LoVo (cell line): Measurements from ENCODE around the gene SPIN1.
A peak's percentile ranks its signal among the peaks of the same experiment; 100 is the strongest.

Experiments
- DNase-seq: peaks from one replicate; pipeline ENCODE4 v3.0.0-alpha.2; 2016; ENCODE audit warnings: low spot score

The SPIN1 gene

DNA sequence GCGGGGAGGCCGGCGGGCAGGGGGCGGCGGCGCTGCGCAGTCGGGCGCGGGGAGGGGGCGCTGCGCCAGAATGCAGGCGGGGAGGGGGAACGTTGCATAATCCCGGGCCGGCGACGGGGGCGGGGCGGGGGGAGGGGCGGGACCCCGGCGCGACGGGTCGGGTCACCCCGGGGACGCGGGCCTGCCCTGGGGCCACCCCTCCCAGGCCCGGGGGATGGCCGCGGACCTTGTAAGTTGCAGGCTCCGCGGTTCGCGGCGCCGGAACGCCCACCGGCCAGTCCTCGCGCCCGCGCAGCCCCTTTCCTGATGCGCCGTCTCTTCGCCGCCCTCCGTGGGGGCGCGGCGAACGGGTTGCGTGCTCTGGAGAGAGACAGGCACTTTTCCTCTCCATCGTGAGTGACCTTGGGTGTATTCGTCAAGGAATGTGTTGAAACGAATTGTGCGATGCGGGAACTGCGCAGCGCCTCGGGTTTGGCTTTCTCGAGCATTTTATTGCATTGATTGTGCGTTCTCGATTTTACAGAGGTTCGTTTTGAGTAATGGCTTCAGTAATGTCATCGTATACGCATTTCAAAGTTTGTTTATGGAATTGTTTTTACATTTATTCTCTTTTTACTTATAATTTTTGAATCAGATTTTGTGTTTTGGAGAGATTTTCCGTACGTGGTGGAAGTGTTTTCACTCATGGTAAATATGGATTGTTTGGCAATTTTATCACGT is 802 bp downstream of the SPIN1 start:
- peak; percentile 58 for DNase-seq

DNA sequence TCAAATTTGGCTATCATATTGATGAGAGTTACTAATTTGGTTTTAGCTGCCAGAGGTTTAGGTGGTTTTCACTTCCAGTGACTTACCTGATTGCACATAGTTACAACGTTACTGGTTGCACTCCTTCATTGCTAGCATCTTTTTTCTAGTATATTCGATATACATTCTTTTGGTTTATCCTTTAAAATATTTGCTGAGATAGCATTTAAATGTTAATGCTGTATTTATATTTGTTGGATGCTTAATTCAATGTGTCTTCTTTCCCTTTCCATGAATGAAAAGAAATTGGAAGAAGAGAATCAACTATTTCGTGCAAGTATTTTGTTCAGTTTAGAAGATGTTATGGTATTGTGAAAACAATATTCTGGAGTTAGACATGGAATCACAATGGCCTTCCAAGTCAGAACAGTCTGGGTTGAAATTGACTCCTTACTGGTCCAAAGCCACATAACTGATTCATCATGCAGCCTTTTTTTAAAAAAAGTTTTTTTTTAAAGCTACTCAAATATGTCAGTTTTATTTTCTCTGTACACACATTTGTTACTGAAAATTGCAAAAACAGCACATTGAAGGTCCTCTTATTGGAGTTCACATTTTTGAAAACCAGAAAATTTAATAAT is 2.2 kb downstream of the SPIN1 start:
- DNase-seq: no peak

DNA sequence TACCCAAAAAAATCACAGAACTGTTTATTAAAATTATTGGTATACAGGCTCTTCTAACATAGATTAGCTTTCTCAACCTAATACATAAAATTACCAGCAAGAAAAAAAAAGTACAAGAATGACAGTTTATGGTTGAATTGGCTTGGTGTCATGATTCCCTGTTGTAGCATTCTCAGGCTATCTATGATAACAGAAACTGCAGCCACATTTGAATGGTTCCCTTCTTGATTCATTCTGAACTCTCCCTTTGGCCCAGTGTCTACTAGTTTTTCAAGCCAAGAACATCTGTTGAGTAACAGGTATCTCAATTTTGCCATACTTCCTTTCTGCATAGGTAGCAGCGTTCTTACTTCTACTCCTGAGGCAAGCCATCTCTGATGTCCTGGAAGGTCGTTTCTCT is 3.0 kb downstream of the SPIN1 start:
- DNase-seq: no peak

DNA sequence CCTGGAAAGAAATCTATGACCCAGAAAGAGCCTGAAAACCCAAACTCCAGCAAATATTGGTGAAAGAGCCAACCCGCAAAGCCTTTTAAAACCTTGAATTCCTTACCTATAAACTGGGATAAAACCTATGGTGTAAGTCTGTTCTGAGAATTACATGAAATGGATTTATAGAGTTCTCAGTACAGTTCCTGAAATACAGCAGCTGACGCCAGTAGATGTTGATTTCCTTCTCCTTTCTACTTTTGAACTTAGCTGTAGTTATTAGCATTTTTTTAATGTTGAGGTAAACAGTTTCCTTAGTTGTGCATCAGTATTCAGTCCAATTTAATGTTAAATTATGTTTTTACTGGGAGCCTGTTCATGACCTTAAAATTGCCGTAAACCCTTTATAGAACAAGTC is 3.7 kb downstream of the SPIN1 start:
- no peak for DNase-seq

DNA sequence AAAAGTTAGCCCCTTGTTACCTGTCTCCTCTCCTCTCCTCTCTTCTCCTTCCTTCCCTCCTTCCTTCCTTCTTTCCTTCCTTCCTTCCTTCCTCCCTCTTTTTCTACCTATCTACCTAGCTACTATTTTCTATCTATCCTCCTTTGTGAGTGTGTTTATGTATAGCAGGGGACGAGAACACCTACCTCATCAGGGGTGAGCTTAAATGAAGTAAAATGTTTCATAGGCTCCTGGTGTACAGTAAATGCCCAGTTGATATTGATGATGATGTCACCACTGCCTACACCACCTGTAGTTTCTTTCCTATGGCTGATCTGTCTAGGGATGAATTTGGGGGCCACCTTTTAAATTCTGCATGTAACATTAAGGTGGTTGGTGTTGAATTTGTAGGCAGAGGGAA is 4.3 kb downstream of the SPIN1 start:
- DNase-seq: no peak

DNA sequence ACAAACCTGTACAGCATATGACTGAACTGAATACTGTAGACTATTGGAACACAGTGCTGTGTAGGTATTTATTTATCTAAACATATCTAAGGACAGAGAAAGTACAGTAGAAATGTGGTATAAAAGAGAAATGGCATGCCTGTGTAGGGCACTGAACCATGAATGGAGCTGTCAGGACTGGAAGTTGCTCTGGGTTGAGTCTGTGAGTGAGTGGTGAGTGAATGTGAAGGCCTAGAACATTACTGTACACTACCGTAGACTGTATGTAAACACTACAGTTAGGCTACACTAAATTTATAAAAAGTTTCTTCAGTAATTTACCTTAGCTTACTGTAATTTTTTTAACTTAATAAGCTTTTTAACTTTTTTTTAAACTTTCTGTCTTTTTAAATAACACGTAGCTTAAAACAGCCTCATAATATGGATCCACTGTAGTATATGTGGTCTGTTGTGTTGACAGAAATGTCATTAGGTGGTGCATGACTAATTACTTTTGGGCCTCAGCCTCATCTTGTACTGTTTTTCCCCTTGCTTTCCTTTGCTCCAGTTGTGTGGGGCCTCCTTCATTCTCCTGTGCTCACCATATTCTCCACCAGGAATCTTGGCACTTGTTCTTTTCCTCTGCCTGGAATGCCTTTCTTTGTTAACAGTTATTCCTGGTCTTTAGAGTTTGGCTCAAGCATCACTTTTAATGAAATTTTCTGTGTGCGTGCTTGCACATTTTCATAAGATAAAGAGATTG is 8.8 kb downstream of the SPIN1 start:
- DNase-seq: no peak

DNA sequence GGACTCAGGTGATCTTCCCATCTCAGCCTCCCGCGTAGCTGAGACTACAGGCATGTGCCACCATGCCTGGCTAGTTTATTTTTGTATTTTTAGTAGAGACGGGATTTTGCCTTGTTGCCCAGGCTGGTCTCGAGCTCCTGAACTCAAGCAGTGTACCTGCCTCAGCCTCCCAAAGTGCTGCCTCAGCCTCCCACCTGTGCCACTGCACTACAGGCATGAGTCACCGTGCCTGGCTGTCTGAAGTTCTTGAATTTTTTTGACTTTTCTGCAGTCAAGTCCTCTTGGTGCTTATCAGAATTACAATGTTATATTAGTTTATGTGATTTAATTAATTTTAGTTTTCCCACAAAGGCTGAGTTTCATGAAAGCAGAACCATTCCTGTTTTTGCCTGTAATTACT is 9.8 kb downstream of the SPIN1 start:
- no peak for DNase-seq

DNA sequence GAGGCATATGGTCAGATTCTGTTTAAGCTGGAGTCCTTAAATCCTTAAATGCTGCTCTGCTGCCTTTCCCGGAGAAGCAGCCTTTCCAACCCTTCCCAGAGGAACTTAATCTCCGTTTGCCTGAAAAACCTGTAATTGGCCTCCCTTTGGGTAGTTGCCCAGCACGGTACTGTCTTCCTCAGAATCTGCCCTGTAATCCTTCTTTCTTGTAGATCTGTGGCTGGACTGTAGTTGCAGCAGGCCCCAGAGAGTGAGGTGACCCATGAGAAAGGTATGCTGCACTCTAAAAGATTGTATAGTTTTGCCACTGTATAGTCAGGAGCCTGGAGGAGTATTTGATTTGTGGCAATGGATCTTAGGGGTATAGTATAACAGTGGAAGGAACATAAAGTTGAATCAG is 11.7 kb downstream of the SPIN1 start:
- DNase-seq: no peak

DNA sequence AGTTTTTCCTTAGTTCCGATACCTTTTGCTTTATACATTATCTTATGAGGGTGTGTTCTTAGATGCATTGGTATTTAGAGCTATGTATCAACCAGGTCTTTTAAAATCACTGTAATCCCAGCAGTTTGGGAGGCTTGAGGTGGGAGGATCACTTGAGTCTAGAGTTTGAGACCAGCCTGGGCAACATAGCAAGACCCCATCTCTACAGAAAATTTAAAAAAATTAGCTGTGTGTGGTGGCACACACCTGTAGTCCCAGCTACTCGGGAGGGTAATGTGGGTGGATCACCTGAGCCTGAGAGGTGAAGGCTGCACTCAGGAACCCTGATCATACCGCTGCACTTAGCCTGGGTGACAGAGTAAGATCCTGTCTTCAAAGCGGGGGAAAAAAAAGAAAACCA is 15.1 kb downstream of the SPIN1 start:
- no peak for DNase-seq

DNA sequence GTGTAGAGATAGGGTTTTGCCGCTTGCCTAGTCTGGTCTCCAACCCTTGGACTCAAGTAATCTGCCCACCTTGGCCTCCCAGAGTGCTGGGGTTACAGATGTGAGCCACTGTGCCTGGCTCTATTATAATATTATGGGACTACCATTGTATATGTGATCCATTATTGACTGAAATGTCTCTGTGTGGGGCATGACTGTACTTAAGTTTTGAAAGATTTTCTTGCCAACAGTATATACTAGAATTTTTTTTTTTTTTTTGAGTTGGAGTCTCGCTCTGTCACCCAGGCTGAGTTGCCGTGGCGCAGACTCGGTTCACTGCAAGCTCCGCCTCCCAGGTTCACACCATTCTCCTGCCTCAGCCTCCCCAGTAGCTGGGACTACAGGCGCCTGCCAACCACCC is 17.8 kb downstream of the SPIN1 start:
- no peak for DNase-seq

DNA sequence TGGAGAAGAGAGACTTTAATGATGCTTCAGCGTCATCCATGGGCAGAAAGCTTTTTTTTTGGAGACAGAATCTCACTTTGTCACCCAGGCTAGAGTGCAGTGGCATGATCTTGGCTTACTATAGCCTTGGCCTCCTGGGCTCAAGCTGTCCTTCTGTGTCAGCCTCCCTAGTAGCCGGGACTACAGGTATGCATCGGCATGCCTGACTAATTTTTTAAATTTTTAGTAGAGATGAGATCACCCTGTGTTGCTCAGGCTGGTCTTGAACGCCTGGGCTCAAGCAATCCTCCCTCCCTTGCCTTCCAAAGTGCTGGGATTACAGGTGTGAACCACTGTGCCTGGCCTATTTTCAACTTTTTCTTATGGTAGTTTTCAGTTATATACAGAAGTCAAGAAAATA is 23.2 kb downstream of the SPIN1 start:
- no peak for DNase-seq

DNA sequence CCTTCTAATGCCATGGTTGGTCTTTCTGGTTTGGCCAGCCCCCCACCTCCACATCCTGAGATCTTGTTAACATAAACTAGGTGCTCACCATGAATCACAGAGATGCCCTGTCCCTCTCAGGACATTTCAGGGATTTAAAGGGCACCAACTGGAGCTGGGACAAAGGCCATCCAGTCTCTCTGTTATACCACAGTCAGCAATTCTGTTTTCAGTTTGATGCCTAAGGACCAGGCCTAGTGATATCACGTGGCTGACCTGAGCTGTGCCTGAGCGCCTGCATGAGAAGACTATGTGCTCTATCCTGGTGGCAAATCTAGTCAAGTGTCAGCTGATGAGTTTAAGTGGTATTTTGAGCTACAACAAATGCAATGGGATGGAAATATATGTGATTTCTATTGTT is 26.1 kb downstream of the SPIN1 start:
- DNase-seq: no peak

DNA sequence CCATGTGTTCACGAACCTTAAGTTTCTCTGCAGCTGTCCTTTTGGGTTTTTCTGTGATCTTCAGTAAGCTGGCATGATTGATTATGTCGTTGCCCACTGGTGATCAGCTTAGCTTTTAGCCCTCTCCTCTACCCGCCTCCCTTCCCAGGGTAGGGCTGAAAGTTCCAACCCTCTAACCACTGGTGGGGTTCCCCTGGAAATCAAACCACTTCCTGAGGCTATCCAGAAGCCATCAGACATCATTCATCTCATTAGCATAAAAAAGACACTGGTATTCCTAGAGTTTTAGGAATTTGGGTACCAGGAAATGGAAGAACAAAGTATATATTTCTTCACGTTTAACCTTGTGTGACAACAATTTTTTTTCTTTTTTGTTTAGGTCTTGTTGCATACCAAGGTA is 29.8 kb downstream of the SPIN1 start:
- DNase-seq: no peak

DNA sequence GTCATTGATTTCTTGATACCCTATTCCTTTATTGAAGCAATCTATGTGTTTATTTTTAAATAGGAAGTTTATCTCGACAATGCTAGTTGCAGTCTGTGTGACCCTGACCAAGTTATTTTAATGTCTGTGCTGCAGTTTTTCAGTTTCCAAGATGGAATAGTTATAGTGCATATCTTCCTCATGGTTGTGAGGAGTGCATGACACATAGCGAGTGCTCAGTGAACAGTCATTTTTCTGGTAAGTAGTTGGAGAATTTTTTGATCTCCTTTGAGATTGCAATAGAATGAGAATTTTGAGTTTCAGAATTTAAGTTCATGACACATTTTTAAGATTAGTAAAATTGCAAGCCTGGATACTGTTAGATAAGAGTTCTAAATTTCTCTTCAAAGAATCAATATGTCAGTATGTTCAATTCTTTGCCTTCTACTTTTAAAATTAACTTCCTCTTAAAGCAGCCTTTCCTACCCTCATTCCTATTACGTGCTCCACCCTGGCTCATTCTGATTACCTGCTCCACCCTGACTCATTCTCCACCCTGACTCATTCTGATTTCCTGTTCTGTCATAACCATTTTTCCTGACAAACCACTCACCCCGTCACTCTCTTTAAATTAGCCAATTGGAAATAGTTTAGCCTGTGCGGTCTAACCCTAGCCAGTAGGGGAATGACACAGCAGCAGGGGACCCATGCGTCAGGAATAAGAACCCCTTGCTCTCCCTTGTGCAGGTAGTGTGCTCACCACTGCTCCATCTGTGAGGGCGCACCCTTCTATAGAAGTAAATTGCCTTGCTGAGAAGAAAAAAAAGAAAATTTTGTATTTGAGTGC is 30.7 kb downstream of the SPIN1 start:
- no peak for DNase-seq

DNA sequence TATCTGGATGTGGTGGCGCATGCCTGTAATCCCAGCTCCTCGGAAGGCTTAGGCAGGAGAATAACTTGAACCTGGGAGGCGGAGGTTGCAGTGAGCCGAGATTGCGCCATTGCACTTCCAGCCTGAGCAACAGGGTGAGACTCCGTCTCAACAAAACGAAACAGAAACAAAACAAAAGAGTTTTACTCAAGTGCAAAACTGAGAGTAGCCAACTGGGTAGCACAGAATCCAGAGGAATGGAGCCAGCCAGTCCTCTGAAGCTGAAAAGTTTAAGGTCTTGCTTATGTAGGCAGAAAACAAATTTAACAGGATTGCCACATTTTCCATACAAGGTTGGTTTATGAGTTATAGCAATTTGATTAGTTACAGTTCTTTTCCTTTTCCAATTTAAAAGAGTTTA is 32.0 kb downstream of the SPIN1 start:
- no peak for DNase-seq

DNA sequence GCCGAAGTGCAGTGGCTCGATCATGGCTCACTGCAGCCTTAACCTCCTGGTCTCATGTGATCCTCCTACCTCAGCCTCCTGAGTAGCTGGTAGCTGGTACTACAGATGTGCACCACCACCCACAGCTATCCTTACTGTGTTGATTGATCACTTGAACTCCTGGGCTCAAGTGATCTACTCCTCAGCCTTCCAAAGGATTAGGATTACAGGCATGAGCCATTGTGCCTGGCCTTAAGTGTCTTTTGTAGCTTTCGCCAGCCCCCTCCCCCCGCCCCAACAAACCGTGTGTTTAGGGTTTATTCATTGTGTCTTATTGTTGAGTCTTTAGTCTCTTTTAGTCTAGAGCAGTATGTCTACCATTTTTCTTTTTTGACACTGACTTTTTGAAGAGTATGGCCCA is 33.1 kb downstream of the SPIN1 start:
- DNase-seq: no peak

DNA sequence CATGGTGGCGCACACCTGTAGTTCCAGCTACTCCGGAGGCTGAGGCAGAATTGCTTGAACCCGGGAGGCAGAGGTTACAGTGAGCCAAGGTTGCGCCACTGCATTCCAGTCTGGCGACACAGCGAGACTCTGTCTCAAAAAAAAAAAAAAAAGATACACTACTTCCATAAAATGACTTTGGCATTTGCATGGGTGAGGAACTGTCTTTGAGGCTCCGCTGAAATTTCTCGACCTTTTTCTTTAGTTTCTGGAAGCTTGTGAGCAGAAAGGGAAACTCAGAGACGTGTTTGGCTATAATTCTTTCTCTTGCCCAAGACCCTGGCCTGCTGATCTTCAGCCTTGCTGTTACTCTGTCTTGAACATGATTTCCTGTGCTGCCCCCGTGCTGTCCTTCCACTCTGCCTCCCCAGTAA is 37.3 kb downstream of the SPIN1 start:
- DNase-seq: no peak

DNA sequence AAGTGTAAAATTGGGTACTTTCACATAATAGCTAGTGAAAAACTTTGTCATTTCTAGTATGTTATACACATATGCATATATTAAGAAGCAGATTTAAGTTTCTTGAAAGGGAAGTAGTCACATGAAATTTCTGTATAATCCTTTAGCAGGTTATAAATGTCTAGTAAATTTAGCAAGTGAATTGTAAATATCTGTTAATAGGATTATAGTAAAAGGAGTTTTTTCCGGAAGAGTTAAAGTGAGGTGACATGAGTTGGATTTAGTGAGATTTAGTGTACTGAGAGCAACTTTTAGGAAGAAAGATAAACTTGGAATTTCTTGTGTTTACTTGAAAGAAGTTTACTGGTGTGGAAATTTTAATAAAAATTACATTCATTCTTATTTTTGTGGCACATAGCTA is 38.4 kb downstream of the SPIN1 start:
- no peak for DNase-seq

DNA sequence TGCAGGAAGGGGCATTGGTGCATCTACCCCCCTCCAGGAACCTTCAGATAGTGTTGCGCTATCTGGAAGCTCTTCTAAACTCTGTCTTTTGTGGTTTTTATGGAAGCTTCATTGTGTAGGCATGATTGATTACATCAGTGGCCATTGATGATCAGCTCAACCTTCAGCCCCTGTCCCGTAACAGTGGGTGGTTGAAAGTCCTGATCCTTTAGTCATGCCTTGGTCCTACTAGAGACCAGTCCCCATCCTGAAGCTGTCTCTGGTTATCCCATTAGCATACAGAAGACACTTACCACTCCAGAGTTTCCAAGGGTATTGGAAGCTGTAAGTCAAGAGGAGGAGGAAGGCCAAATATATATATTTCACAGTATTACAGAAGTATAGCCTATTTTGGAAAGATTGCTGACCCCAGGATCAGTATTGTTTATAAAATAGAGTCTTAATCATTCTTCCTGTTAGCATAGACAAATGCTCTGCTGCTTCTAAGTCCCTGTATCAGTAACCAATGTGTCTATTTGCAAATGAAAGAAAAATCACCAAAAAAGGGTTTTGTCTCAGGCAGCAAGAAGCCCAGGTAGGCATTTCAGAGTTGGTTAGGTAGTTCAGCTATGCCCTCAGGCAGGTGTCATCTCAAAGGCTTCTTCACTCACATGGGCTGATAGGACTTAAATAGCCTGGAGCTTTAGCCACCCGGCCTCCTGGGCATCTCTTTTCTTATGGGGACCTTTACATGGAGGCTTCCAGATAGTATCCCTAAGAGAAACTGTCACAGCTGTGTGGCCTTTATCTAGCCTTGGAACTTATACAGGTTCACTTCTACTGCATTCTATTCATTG is 41.6 kb downstream of the SPIN1 start:
- no peak for DNase-seq

DNA sequence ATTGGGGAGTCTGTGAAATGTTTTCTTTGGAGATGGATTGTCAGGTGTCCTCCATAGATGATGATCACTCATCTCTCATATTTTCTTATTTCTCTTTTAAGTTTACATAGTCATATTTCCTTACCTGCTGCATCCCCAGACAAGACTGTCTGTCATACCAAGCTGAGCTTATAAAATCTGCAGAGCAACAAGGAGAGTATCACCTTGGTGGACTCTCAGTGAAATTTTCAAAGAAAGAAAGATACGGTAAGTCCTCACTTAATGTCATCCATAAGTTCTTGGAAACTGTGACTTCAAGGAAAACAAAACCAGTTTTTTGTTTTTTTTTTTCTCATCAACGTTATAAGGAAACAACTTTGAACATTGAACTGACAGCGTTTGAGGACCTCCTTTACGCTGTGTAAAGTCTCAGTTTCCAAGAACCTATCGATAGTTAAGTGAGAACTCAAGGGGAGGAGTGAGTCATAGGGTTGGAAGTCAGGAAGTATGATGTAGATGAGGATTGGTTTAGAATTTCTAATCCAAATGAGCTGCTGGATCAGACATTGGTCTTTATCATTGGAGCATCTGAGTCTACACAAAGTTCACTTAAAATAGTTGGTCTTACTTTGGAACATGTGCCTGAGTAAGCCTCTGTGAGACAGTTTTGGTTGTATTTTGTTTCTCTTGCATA is 45.5 kb downstream of the SPIN1 start:
- no peak for DNase-seq

DNA sequence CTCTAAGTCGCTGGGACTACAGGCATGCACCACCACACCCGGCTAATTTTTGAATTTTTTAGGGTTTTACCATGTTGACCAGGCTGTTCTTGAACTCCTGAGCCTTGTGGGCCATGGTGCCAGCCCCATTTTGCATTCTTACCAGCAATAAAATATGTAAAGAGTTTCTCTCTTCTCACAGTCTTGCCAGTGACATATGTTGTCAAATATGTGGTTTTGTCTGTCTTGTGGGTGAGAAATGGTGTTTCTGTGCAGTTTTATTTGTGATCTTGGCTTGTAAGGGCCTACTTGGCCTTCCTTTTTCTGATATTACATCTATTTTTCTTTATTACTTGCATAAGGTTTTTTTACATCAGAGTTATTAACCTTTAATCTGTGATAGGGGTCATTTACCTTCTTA is 47.1 kb downstream of the SPIN1 start:
- DNase-seq: no peak
